B cell (primary cell): Measurements from ENCODE around the gene KLK6. TPM values are rescaled to one million over a fixed set of nuclear protein-coding genes. Genes with fewer than 3 reads are reported as not detected.

Experiments
- ATAC-seq: fragments of 200-7000 bp; cut with Tn5 transposase; one replicate; pipeline ENCODE4 v1.10.0; 2021; ENCODE audit warnings: low read depth, mild to moderate bottlenecking, moderate number of reproducible peaks, moderate library complexity
- CTCF ChIA-PET: fragments of 350-600 bp; sonication (Branson Sonifier 250); formaldehyde crosslinking; loops from one replicate; lab custom pipeline; 2021; ENCODE audit warnings: antibody characterized with exemption, inconsistent platforms; lab: Charles Lee
- POLR2A ChIA-PET: fragments of 350-600 bp; sonication (Branson Sonifier 250); formaldehyde crosslinking; loops from one replicate; lab custom pipeline; 2021; ENCODE audit warnings: antibody characterized with exemption; lab: Charles Lee
- DNase-seq: peaks from one replicate; pipeline ENCODE4 v3.0.0; 2013
- H2AFZ ChIP-seq: 2 replicates; pipeline ENCODE4 v1.6.1; 2012; ENCODE audit warnings: mild to moderate bottlenecking, low read depth, low read length; ENCODE audit not compliant: insufficient read depth, poor library complexity, severe bottlenecking
- H3K27ac ChIP-seq, 2 donors: 1 replicate in 1 of 2; 2 replicates in 1 of 2; pipeline ENCODE4 v1.5.1; 2012 to 2013; ENCODE audit warnings: low read length in 2 of 2, mild to moderate bottlenecking in 2 of 2, moderate library complexity in 1 of 2
- H3K27me3 ChIP-seq, 4 experiments: fragments of 200-600 bp in 1 of 4; sonication (generic) in 1 of 4; replicated peaks in 1 of 4; 1 replicate in 2 of 4; 2 replicates in 2 of 4; pipeline versions ENCODE4 v1.6.1 to v1.7.0; 2013 to 2016; ENCODE audit warnings: low read length in 3 of 4, mild to moderate bottlenecking in 2 of 4, mixed read lengths in 1 of 4, moderate library complexity in 1 of 4; ENCODE audit not compliant: insufficient read depth in 4 of 4, control insufficient read depth in 3 of 4; ENCODE audit errors: control extremely low read depth in 1 of 4
- H3K36me3 ChIP-seq, 2 experiments: replicated peaks in 1 of 2; 1 replicate in 1 of 2; 2 replicates in 1 of 2; pipeline versions ENCODE4 v1.6.1 to v1.7.1; 2013; ENCODE audit warnings: low read length in 1 of 2; ENCODE audit not compliant: insufficient read depth in 2 of 2, control insufficient read depth in 1 of 2; ENCODE audit errors: control extremely low read depth in 1 of 2, extremely low read depth in 1 of 2
- H3K4me1 ChIP-seq, 2 donors: fragments of 200-600 bp in 1 of 2; sonication (generic) in 1 of 2; 1 replicate in 1 of 2; 2 replicates in 1 of 2; pipeline versions ENCODE4 v1.5.1 to v1.6.1; 2013 to 2017; ENCODE audit warnings: low read length in 2 of 2; ENCODE audit not compliant: control insufficient read depth in 2 of 2, insufficient read depth in 2 of 2
- H3K4me2 ChIP-seq: replicated peaks from 2 replicates; pipeline ENCODE3; 2012; ENCODE audit warnings: mild to moderate bottlenecking, low read depth, low read length; ENCODE audit not compliant: poor library complexity, severe bottlenecking
- H3K4me3 ChIP-seq, 5 experiments: fragments of 200-600 bp in 1 of 5; sonication (generic) in 1 of 5; 1 replicate in 3 of 5; 2 replicates in 2 of 5; pipeline versions ENCODE4 v1.5.1 to v1.7.0; 2011 to 2016; ENCODE audit warnings: low read length in 4 of 5, mild to moderate bottlenecking in 4 of 5, low read depth in 2 of 5, control low read depth in 1 of 5, moderate library complexity in 1 of 5; ENCODE audit not compliant: insufficient read depth in 1 of 5; ENCODE audit errors: control extremely low read depth in 1 of 5, extremely low read depth in 1 of 5
- H3K79me2 ChIP-seq: fragments of 200-600 bp; sonication (generic); one replicate; pipeline ENCODE4 v1.6.0; 2016; ENCODE audit warnings: low read length; ENCODE audit not compliant: control insufficient read depth, insufficient read depth
- H3K9ac ChIP-seq: fragments of 200-600 bp; sonication (generic); 2 replicates; pipeline ENCODE4 v1.6.1; 2017; ENCODE audit warnings: mild to moderate bottlenecking, low read length, moderate library complexity
- H3K9me3 ChIP-seq, 3 donors: one replicate each; pipeline versions ENCODE4 v1.6.1 to v1.7.1; 2013; ENCODE audit warnings: low read length in 2 of 3; ENCODE audit not compliant: control insufficient read depth in 2 of 3, insufficient read depth in 1 of 3; ENCODE audit errors: control extremely low read depth in 1 of 3
- H4K20me1 ChIP-seq: 2 replicates; pipeline ENCODE4 v1.6.0; 2012; ENCODE audit warnings: mild to moderate bottlenecking, low read length; ENCODE audit not compliant: insufficient read depth, control insufficient read depth, poor library complexity, severe bottlenecking
- H3K27ac Mint-ChIP-seq: one replicate; pipeline ENCODE4 v1.8.0; 2021; ENCODE audit warnings: mixed read lengths
- H3K27me3 Mint-ChIP-seq: one replicate; pipeline ENCODE4 v1.8.0; 2021; ENCODE audit warnings: mixed read lengths
- H3K4me1 Mint-ChIP-seq: one replicate; pipeline ENCODE4 v1.8.0; 2021; ENCODE audit warnings: mixed read lengths
- H3K4me3 Mint-ChIP-seq: one replicate; pipeline ENCODE4 v1.8.0; 2021; ENCODE audit warnings: mixed read lengths
- H3K9me3 Mint-ChIP-seq: one replicate; pipeline ENCODE4 v1.8.0; 2022; ENCODE audit warnings: mixed read lengths; ENCODE audit not compliant: insufficient read depth
- CTCF ChIP-seq: fragments of 200-600 bp; IDR thresholded peaks from one replicate; pipeline ENCODE4 v1.8.0; 2022; ENCODE audit warnings: antibody characterized with exemption, mild to moderate bottlenecking
- EZH2 ChIP-seq: IDR thresholded peaks from 2 replicates; pipeline ENCODE4 v1.6.1; 2012; ENCODE audit warnings: borderline replicate concordance, low read depth, mild to moderate bottlenecking, moderate library complexity, low read length; ENCODE audit not compliant: insufficient read depth, poor library complexity, severe bottlenecking
- WGBS: methylation state at CpG from one replicate; pipeline ENCODE4 v1.1.5; 2013; ENCODE audit warnings: missing lambda C conversion rate; ENCODE audit not compliant: insufficient coverage; 5-methylcytosine and 5-hydroxymethylcytosine counted together
- intact Hi-C: fragments of 100-400 bp; cut with micrococcal nuclease; formaldehyde crosslinking; loops from one replicate; pipeline ENCODE4 v1.10.0; 2022
- polyA plus RNA-seq: library from polyadenylated mRNA; depleted of rRNA; stranded (reverse); fragments of >200 nt; gene quantifications from 2 replicates; pipeline ENCODE4 v1.2.3, GENCODE V29; 2012
- total RNA-seq, 2 donors: library from RNA; stranded (reverse); fragments of 120-200 nt in 1 of 2; gene quantifications; 1 replicate in 1 of 2; 2 replicates in 1 of 2; pipeline versions ENCODE4 v1.2.3 to v1.2.4, GENCODE V29; 2013 to 2022

Gene KLK6
- total and polyA plus RNA-seq, 2 donors (not counting 1 experiment from before 2014, with no cell fraction given): not detected

- no peak for DNase-seq
- peaks cover 20% of the 10 kb centered on the region for H3K27me3 Mint-ChIP-seq
- intact Hi-C loops: no loop called here
- no peak overlapping the region for H3K27ac Mint-ChIP-seq
- Histone ChIP-seq H3K36me3 (no peaks in the 10 kb centered on the region), H3K79me2 (no peaks in the 10 kb centered on the region), H3K9ac (no peak overlapping the region), H3K9me3 (peaks cover 0 to 33% (median 0%) of the 10 kb centered on the region in 3 donors), H3K4me1 (no peaks in the 10 kb centered on the region), H3K27me3 (peaks cover 0 to 19% (median under 1%) of the 10 kb centered on the region in 4 experiments), H3K4me2 (no peak overlapping the region), H3K4me3 (no peak overlapping the region), H2AFZ (no peak overlapping the region), H4K20me1 (no peaks in the 10 kb centered on the region), H3K27ac (no peak overlapping the region)
- no peaks in the 10 kb centered on the region for H3K4me1 Mint-ChIP-seq
- H3K4me3 Mint-ChIP-seq: no peak overlapping the region
- H3K9me3 Mint-ChIP-seq: no peaks in the 10 kb centered on the region
- no peak for TF ChIP-seq EZH2
- no peak for TF ChIP-seq CTCF
- ATAC-seq: no peak
- ChIA-PET POLR2A (no interaction called here), CTCF (no interaction called here)
- 83% methylated on average over 1 of the region's 1 CpG for WGBS
These were observed 35.9 kb upstream of the KLK6 start for GRCh38 chr19:51005248-51005647.

- ChIA-PET POLR2A (no interaction called here), CTCF (no interaction called here)
- WGBS: 72% methylated on average over 7 of the region's 7 CpGs
- DNase-seq (no peak), ATAC-seq (no peak)
- Histone ChIP-seq H3K27me3 (peaks cover 0 to 22% (median 2%) of the 10 kb centered on the region in 4 experiments), H4K20me1 (no peaks in the 10 kb centered on the region), H3K9me3 (peaks cover 0 to 33% (median 0%) of the 10 kb centered on the region in 3 donors), H3K4me1 (no peaks in the 10 kb centered on the region), H3K79me2 (no peaks in the 10 kb centered on the region), H3K36me3 (no peaks in the 10 kb centered on the region), H3K4me2 (no peak overlapping the region), H3K9ac (no peak overlapping the region), H3K4me3 (no peak overlapping the region), H3K27ac (no peak overlapping the region), H2AFZ (no peak overlapping the region)
- TF ChIP-seq EZH2 (no peak), CTCF (no peak)
- Mint-ChIP-seq H3K4me3 (no peak overlapping the region), H3K27me3 (peaks cover 32% of the 10 kb centered on the region), H3K4me1 (no peaks in the 10 kb centered on the region), H3K27ac (no peak overlapping the region), H3K9me3 (no peaks in the 10 kb centered on the region)
- intact Hi-C loops: no loop called here
These were observed 33.9 kb upstream of the KLK6 start for GRCh38 chr19:51003316-51003715.
